ENCODE measurements around the gene BMP5.

Gene BMP5

DNA sequence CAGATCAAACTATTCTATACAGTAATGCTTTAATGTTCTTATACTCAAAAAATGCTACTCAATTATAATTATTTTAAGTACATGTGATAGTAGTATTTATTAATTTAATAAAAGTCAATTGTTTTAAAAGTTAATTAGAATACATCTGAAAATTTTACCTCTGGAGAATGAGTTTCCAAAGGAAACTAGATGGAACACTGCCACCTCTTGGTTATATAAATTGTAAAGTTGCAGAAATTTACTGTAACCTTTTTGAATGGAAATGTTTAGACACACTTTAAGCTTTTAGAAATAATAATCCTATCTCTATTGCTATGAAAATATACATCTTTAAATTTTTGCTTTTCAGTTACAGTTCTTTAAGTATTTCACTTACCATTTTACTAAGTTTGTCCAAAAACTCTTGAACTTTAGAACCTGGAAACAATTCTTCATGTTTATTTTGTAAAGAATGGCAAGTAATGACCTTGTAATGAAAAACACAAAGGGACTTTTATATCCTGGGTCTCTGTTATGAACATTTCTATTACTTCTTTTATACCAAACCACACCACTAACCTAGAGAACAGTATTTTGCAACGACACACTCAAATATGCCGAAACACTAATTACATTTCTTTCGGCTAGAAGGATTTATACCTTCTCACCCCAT, 10.9 kb upstream of the BMP5 start:
- no peaks in the 10 kb centered on the region for H3K27me3 ChIP-seq (ENCODE audit: insufficient read depth, poor library complexity, severe bottlenecking)
- no peak for TF ChIP-seq SPI1 (IDR thresholded peaks at IDR 0.05; ENCODE audit: borderline replicate concordance, low read depth)
- no peak for TF ChIP-seq POLR2AphosphoS5 (IDR thresholded peaks at IDR 0.05; ENCODE audit: low read depth)
- TF ChIP-seq, protein P1, sequence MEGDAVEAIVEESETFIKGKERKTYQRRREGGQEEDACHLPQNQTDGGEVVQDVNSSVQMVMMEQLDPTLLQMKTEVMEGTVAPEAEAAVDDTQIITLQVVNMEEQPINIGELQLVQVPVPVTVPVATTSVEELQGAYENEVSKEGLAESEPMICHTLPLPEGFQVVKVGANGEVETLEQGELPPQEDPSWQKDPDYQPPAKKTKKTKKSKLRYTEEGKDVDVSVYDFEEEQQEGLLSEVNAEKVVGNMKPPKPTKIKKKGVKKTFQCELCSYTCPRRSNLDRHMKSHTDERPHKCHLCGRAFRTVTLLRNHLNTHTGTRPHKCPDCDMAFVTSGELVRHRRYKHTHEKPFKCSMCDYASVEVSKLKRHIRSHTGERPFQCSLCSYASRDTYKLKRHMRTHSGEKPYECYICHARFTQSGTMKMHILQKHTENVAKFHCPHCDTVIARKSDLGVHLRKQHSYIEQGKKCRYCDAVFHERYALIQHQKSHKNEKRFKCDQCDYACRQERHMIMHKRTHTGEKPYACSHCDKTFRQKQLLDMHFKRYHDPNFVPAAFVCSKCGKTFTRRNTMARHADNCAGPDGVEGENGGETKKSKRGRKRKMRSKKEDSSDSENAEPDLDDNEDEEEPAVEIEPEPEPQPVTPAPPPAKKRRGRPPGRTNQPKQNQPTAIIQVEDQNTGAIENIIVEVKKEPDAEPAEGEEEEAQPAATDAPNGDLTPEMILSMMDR (IDR thresholded peaks at IDR 0.05; ENCODE audit: insufficient read depth, low read length): no peak
- TF ChIP-seq GABPA (IDR thresholded peaks at IDR 0.05; ENCODE audit: low read depth): no peak
- H3K4me3 ChIP-seq (replicated peaks; ENCODE audit: insufficient read depth, low read length): no peak overlapping the region
- no peak overlapping the region for H3K27ac ChIP-seq (replicated peaks)
- DNase-seq (ENCODE audit: low read depth in 1 of 2, low spot score in 1 of 2): no peak

DNA sequence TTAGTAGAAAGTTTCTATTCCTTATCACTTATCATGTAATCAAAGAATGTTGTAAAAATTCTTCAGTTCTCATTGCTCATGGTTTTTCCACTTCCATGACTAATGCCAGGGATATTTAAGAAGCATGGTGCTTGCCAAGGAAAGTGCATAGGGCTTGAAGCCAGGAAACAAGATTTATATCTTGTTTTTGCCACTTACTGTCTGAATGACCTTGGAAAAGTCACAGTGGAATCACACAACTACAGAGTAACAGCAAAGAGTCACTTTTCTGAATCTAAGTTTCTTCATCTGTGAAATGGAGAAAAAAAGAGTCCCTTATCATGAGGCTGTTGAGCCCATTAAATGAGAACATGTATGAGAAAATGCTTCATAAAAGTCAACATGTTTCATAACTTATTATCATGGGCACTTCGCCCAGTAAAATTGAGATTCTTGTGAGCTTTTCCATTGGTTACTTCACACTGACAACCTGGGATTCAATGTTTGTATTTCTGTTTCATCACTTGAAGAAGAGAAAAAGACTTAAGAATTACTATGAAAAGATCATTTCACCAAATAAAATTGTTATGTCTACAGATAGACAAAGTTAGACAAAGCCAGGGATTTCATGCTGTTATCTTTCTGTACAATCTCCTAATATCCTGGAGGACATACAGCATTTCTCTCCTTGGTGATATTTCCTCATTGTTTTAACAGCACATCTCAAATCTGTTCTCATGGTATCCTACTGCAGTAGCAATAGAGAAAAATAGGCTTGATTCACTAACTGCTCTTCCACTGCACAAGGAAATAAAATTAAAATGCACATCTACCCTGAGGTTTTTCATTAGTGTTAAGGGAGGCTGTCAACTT, 7.6 kb upstream of the BMP5 start:
- Histone ChIP-seq H3K27me3 (ENCODE audit: insufficient read depth, poor library complexity, severe bottlenecking) (no peaks in the 10 kb centered on the region), H3K27ac (replicated peaks) (no peak overlapping the region), H3K4me3 (replicated peaks; ENCODE audit: insufficient read depth, low read length) (no peak overlapping the region)
- no peak for DNase-seq (ENCODE audit: low read depth in 1 of 2, low spot score in 1 of 2)
- no peak for TF ChIP-seq SPI1 (IDR thresholded peaks at IDR 0.05; ENCODE audit: borderline replicate concordance, low read depth)

DNA sequence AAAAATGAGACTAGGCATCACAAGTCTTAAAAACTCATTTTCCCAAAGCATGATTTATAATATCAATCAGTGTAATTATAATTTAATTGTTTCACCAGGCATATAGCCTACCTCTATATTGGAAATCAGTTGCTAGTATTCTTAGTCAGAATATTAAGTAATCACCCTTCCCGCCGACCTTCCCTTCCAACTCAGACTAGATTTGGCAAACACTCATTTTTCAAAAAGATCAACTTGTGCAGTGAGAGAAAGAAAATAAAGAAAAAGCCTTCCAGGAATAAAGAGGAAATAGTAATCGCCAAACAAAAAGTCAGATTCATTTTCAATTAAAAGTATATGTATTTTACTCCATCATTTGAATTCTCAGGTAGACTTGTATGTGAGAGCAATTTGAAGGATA, 1.9 kb upstream of the BMP5 start:
- no peaks in the 10 kb centered on the region for H3K27me3 ChIP-seq (ENCODE audit: insufficient read depth, poor library complexity, severe bottlenecking)
- H3K4me3 ChIP-seq (replicated peaks; ENCODE audit: insufficient read depth, low read length): no peak overlapping the region
- H3K27ac ChIP-seq (replicated peaks): no peak overlapping the region
- TF ChIP-seq SPI1 (IDR thresholded peaks at IDR 0.05; ENCODE audit: borderline replicate concordance, low read depth) (no peak), POLR2AphosphoS5 (IDR thresholded peaks at IDR 0.05; ENCODE audit: low read depth) (no peak), GABPA (IDR thresholded peaks at IDR 0.05; ENCODE audit: low read depth) (no peak)
- TF ChIP-seq, protein P2, sequence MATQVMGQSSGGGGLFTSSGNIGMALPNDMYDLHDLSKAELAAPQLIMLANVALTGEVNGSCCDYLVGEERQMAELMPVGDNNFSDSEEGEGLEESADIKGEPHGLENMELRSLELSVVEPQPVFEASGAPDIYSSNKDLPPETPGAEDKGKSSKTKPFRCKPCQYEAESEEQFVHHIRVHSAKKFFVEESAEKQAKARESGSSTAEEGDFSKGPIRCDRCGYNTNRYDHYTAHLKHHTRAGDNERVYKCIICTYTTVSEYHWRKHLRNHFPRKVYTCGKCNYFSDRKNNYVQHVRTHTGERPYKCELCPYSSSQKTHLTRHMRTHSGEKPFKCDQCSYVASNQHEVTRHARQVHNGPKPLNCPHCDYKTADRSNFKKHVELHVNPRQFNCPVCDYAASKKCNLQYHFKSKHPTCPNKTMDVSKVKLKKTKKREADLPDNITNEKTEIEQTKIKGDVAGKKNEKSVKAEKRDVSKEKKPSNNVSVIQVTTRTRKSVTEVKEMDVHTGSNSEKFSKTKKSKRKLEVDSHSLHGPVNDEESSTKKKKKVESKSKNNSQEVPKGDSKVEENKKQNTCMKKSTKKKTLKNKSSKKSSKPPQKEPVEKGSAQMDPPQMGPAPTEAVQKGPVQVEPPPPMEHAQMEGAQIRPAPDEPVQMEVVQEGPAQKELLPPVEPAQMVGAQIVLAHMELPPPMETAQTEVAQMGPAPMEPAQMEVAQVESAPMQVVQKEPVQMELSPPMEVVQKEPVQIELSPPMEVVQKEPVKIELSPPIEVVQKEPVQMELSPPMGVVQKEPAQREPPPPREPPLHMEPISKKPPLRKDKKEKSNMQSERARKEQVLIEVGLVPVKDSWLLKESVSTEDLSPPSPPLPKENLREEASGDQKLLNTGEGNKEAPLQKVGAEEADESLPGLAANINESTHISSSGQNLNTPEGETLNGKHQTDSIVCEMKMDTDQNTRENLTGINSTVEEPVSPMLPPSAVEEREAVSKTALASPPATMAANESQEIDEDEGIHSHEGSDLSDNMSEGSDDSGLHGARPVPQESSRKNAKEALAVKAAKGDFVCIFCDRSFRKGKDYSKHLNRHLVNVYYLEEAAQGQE (IDR thresholded peaks at IDR 0.05; ENCODE audit: insufficient replicate concordance, low read depth): no peak
- TF ChIP-seq, protein P1 (IDR thresholded peaks at IDR 0.05; ENCODE audit: insufficient read depth, low read length): no peak
- no peak for DNase-seq (ENCODE audit: low read depth in 1 of 2, low spot score in 1 of 2)

DNA sequence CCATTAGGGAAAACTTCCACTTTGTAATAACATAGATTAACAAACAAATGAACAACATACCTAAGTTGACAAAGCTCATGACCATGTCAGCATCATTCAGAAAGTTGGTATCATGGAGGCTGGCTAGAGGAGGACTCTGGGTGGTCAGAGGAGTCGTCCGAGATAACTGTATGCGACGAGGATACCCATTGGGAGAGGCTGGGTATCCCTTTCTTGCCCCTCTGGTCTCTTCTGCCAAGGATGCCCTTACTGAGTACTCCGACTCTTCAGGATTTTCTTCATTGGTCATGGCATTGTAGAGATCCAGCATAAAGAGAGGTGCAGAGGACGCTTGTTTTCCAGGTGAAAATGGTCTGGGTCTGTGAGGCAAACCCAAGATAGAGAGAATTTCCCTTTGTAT, 1.1 kb downstream of the BMP5 start:
- H3K4me3 ChIP-seq (replicated peaks; ENCODE audit: insufficient read depth, low read length): no peak overlapping the region
- DNase-seq (ENCODE audit: low read depth in 1 of 2, low spot score in 1 of 2): no peak
- no peak for TF ChIP-seq SPI1 (IDR thresholded peaks at IDR 0.05; ENCODE audit: borderline replicate concordance, low read depth)
- TF ChIP-seq, protein P1 (IDR thresholded peaks at IDR 0.05; ENCODE audit: insufficient read depth, low read length): no peak
- H3K27me3 ChIP-seq (ENCODE audit: insufficient read depth, poor library complexity, severe bottlenecking): no peaks in the 10 kb centered on the region
- no peak overlapping the region for H3K27ac ChIP-seq (replicated peaks)

DNA sequence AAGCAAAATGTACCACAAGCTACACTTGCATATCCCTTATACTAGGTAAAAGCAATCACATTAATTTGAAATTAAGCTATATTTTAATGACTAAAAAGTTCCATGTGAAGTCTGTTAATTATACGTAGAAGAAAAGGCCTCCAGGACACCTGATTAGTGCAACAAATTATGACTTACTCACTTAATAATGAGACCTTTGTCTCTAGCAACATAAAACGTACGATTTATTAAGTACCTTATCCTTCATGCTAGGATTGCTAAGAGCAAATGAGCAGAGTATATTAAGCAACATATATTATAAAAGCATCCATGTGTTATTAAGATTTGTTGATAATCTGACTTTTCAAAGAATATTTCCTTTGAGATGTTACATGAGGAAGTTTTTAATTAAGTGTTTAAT, 2.5 kb downstream of the BMP5 start:
- Histone ChIP-seq H3K4me3 (replicated peaks; ENCODE audit: insufficient read depth, low read length) (no peak overlapping the region), H3K27me3 (ENCODE audit: insufficient read depth, poor library complexity, severe bottlenecking) (no peaks in the 10 kb centered on the region), H3K27ac (replicated peaks) (no peak overlapping the region)
- TF ChIP-seq POLR2AphosphoS5 (IDR thresholded peaks at IDR 0.05; ENCODE audit: low read depth) (no peak), GABPA (IDR thresholded peaks at IDR 0.05; ENCODE audit: low read depth) (no peak), SPI1 (IDR thresholded peaks at IDR 0.05; ENCODE audit: borderline replicate concordance, low read depth) (no peak)
- TF ChIP-seq, protein P2 (IDR thresholded peaks at IDR 0.05; ENCODE audit: insufficient replicate concordance, low read depth): no peak
- TF ChIP-seq, protein P1 (IDR thresholded peaks at IDR 0.05; ENCODE audit: insufficient read depth, low read length): no peak
- no peak for DNase-seq (ENCODE audit: low read depth in 1 of 2, low spot score in 1 of 2)
